ENCODE data around the gene CDH23.

The CDH23 gene

GRCh38 chr10:71651928-71652327 is 255.2 kb downstream of the CDH23 start:
- Mint-ChIP-seq H3K4me1 (ENCODE audit: low read depth) (peaks cover 22% of the 10 kb centered on the region), H3K4me3 (no peak overlapping the region), H3K27me3 (peaks cover 12% of the 10 kb centered on the region), H3K36me3 (ENCODE audit: low read depth) (no peaks in the 10 kb centered on the region), H3K9me3 (no peaks in the 10 kb centered on the region), H3K27ac (no peak overlapping the region)
- intact Hi-C loops (cut with micrococcal nuclease), result no loop called here

GRCh38 chr10:71653044-71653443 is 256.3 kb downstream of the CDH23 start:
- Mint-ChIP-seq H3K4me1 (ENCODE audit: low read depth) (peaks cover 23% of the 10 kb centered on the region), H3K27ac (no peak overlapping the region), H3K36me3 (ENCODE audit: low read depth) (no peaks in the 10 kb centered on the region), H3K27me3 (peaks cover 16% of the 10 kb centered on the region), H3K4me3 (no peak overlapping the region), H3K9me3 (no peaks in the 10 kb centered on the region)
- intact Hi-C loops (cut with micrococcal nuclease), result no loop called here

- intact Hi-C loops (cut with micrococcal nuclease), result no loop called here
- Mint-ChIP-seq H3K4me1 (ENCODE audit: low read depth) (peaks cover 25% of the 10 kb centered on the region), H3K9me3 (peaks cover 10% of the 10 kb centered on the region), H3K27ac (no peak overlapping the region), H3K36me3 (ENCODE audit: low read depth) (peaks cover 7% of the 10 kb centered on the region), H3K4me3 (no peak overlapping the region), H3K27me3 (peaks cover 23% of the 10 kb centered on the region)
These were observed 259.5 kb downstream of the CDH23 start for GRCh38 chr10:71656220-71656619.

GRCh38 chr10:71657604-71658466 is 261.1 kb downstream of the CDH23 start:
- intact Hi-C loops (cut with micrococcal nuclease), result no loop called here
- Mint-ChIP-seq H3K36me3 (ENCODE audit: low read depth) (peaks cover 7% of the 10 kb centered on the region), H3K27ac (no peak overlapping the region), H3K27me3 (peaks cover 26% of the 10 kb centered on the region), H3K9me3 (peaks cover 10% of the 10 kb centered on the region), H3K4me3 (no peak overlapping the region), H3K4me1 (ENCODE audit: low read depth) (peaks cover 25% of the 10 kb centered on the region)

- Mint-ChIP-seq H3K4me1 (ENCODE audit: low read depth) (peaks cover 30% of the 10 kb centered on the region), H3K27me3 (peaks cover 28% of the 10 kb centered on the region), H3K9me3 (peaks cover 10% of the 10 kb centered on the region), H3K36me3 (ENCODE audit: low read depth) (peaks cover 7% of the 10 kb centered on the region), H3K27ac (no peak overlapping the region), H3K4me3 (no peak overlapping the region)
- intact Hi-C loops (cut with micrococcal nuclease), result no loop called here
These were observed 261.7 kb downstream of the CDH23 start for GRCh38 chr10:71658467-71658745.

- Mint-ChIP-seq H3K9me3 (peaks cover 10% of the 10 kb centered on the region), H3K4me1 (ENCODE audit: low read depth) (peaks cover 34% of the 10 kb centered on the region), H3K27me3 (peaks cover 28% of the 10 kb centered on the region), H3K4me3 (no peak overlapping the region), H3K27ac (no peak overlapping the region), H3K36me3 (ENCODE audit: low read depth) (peaks cover 7% of the 10 kb centered on the region)
- intact Hi-C loops (cut with micrococcal nuclease), result no loop called here
These were observed 262.5 kb downstream of the CDH23 start for GRCh38 chr10:71659111-71659634.

GRCh38 chr10:71659737-71660136 is 263.0 kb downstream of the CDH23 start:
- Mint-ChIP-seq H3K27ac (no peak overlapping the region), H3K9me3 (peaks cover 10% of the 10 kb centered on the region), H3K36me3 (ENCODE audit: low read depth) (peaks cover 7% of the 10 kb centered on the region), H3K4me3 (no peak overlapping the region), H3K27me3 (peaks cover 25% of the 10 kb centered on the region), H3K4me1 (ENCODE audit: low read depth) (peaks cover 39% of the 10 kb centered on the region)
- intact Hi-C loops (cut with micrococcal nuclease), result no loop called here

GRCh38 chr10:71660313-71660712 is 263.6 kb downstream of the CDH23 start:
- Mint-ChIP-seq H3K36me3 (ENCODE audit: low read depth) (peaks cover 7% of the 10 kb centered on the region), H3K4me1 (ENCODE audit: low read depth) (peaks cover 41% of the 10 kb centered on the region), H3K9me3 (peaks cover 10% of the 10 kb centered on the region), H3K4me3 (no peak overlapping the region), H3K27ac (no peak overlapping the region), H3K27me3 (peaks cover 26% of the 10 kb centered on the region)
- intact Hi-C loops (cut with micrococcal nuclease), result no loop called here

- peaks cover 10% of the 10 kb centered on the region for H3K9me3 Mint-ChIP-seq
- H3K4me3 Mint-ChIP-seq, result no peak overlapping the region
- H3K36me3 Mint-ChIP-seq (ENCODE audit: low read depth), result peaks cover 7% of the 10 kb centered on the region
- no peak overlapping the region for H3K27ac Mint-ChIP-seq
- peaks cover 48% of the 10 kb centered on the region for H3K4me1 Mint-ChIP-seq (ENCODE audit: low read depth)
- intact Hi-C loops (cut with micrococcal nuclease), result no loop called here
- H3K27me3 Mint-ChIP-seq, result peaks cover 26% of the 10 kb centered on the region
These were observed 264.4 kb downstream of the CDH23 start for GRCh38 chr10:71661060-71661622.

GRCh38 chr10:71661779-71662336 is 265.1 kb downstream of the CDH23 start:
- Mint-ChIP-seq H3K27ac (no peak overlapping the region), H3K27me3 (peaks cover 27% of the 10 kb centered on the region), H3K4me3 (no peak overlapping the region), H3K9me3 (peaks cover 10% of the 10 kb centered on the region), H3K36me3 (ENCODE audit: low read depth) (peaks cover 7% of the 10 kb centered on the region), H3K4me1 (ENCODE audit: low read depth) (peaks cover 55% of the 10 kb centered on the region)
- intact Hi-C loops (cut with micrococcal nuclease), result no loop called here

- Mint-ChIP-seq H3K4me3 (no peak overlapping the region), H3K27ac (no peak overlapping the region), H3K36me3 (ENCODE audit: low read depth) (peaks cover 7% of the 10 kb centered on the region), H3K4me1 (ENCODE audit: low read depth) (peaks cover 60% of the 10 kb centered on the region), H3K27me3 (peaks cover 23% of the 10 kb centered on the region), H3K9me3 (peaks cover 10% of the 10 kb centered on the region)
- intact Hi-C loops (cut with micrococcal nuclease), result no loop called here
These were observed 266.6 kb downstream of the CDH23 start for GRCh38 chr10:71663311-71663710.

GRCh38 chr10:71664585-71664984 is 267.9 kb downstream of the CDH23 start:
- peaks cover 10% of the 10 kb centered on the region for H3K9me3 Mint-ChIP-seq
- H3K4me3 Mint-ChIP-seq, result no peak overlapping the region
- H3K27ac Mint-ChIP-seq, result no peak overlapping the region
- intact Hi-C loops (cut with micrococcal nuclease), result no loop called here
- peaks cover 7% of the 10 kb centered on the region for H3K36me3 Mint-ChIP-seq (ENCODE audit: low read depth)
- H3K4me1 Mint-ChIP-seq (ENCODE audit: low read depth), result peaks cover 51% of the 10 kb centered on the region
- H3K27me3 Mint-ChIP-seq, result peaks cover 19% of the 10 kb centered on the region

- Mint-ChIP-seq H3K27me3 (peaks cover 24% of the 10 kb centered on the region), H3K4me3 (no peak overlapping the region), H3K36me3 (ENCODE audit: low read depth) (peaks cover 1% of the 10 kb centered on the region), H3K27ac (no peak overlapping the region), H3K9me3 (peaks cover 3% of the 10 kb centered on the region), H3K4me1 (ENCODE audit: low read depth) (peaks cover 51% of the 10 kb centered on the region)
- intact Hi-C loops (cut with micrococcal nuclease), result no loop called here
These were observed 268.7 kb downstream of the CDH23 start for GRCh38 chr10:71665456-71665855.

GRCh38 chr10:71666639-71667386 is 270.1 kb downstream of the CDH23 start:
- H3K27me3 Mint-ChIP-seq, result peaks cover 24% of the 10 kb centered on the region
- H3K9me3 Mint-ChIP-seq, result no peaks in the 10 kb centered on the region
- H3K4me3 Mint-ChIP-seq, result no peak overlapping the region
- peak overlapping the region; percentile 45 for H3K27ac Mint-ChIP-seq
- H3K4me1 Mint-ChIP-seq (ENCODE audit: low read depth), result peaks cover 51% of the 10 kb centered on the region
- intact Hi-C loops (cut with micrococcal nuclease), result no loop called here
- no peaks in the 10 kb centered on the region for H3K36me3 Mint-ChIP-seq (ENCODE audit: low read depth)

Measured in dendritic cell treated with granulocyte-macrophage colony-stimulating factor and Interleukin-4, amounts not matched to agents 40 ng/mL and 50 ng/mL, for 4 days (primary cell).